GM21515 (cell line): ENCODE results near the gene ZBTB3.
"Not testable (repeated sequence)": the region's sequence is repeated elsewhere in the genome, so short reads cannot be mapped to it uniquely, and the experiment has no call there.

Source experiments
- ATAC-seq: cut with Tn5 transposase; IDR thresholded peaks from one replicate; pipeline ENCODE4 v1.9.1; 2021; ENCODE audit not compliant: unreplicated experiment

The ZBTB3 gene

DNA sequence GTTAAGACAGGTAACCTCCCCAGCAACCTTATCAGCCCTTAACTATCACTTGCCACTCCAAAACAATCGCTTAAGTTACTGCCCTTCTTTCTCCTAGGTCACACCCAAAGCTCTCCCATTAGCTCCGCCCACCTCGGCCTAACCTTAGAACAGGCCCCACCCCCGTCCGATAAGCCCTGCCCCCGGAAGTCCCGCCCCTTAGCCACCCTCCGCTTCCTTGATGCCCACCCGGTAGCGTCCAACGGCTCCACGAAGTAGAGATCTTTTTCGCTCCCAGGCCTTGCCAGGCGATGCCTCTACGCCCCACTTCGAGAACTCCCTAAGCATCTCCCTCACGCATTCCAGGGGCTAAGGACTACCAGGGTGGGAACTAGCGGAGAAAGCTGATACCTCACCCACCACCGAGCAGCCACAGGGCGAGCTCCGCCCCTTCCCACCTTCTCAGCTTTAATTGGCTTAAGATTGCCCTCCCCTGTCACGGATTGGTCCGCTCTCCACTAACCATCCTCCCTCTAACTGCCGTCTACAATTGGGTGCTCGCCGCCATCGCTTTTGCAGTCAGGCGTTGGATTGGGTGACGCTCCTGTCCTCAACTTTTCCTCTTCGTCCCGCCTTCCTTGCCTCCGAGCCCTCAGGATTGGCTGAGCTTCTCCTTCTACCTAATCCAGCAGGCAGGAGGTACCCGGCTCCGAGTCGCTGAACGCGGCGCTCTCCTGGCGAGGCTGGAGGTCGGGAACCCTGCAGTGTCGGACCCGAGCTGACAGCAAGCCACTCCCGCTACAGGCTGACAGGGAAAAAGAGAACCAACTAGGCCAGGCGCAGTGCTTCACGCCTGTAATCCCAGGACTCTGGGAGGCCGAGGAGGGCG is at the start of gene ZBTB3:
ZBTB3 (minus strand) TSS at position 425 of the 868 bp plus-strand sequence. CDS start 496 bp downstream, outside the sequence.
- ATAC-seq: peak; percentile 91

DNA sequence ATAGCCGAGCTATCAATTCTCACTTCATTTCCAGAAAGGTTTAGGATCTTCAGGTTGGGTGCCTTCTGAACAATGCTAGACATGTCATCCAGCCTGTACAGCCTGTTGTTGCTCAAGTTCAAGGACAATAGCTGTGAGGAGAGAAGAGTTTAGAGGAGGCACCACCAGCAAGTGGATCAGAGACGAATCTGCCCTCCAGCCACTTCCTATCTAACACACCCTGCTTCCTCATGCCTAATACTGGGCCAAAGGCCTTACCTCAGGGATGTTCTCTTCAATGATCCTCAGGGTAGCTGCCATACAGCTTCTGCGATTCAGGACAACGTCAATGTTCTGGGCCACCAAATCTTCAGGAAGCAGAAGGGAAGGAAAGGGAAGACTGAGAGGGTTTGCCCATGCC is 47.1 kb upstream of the ZBTB3 start:
- no peak for ATAC-seq

DNA sequence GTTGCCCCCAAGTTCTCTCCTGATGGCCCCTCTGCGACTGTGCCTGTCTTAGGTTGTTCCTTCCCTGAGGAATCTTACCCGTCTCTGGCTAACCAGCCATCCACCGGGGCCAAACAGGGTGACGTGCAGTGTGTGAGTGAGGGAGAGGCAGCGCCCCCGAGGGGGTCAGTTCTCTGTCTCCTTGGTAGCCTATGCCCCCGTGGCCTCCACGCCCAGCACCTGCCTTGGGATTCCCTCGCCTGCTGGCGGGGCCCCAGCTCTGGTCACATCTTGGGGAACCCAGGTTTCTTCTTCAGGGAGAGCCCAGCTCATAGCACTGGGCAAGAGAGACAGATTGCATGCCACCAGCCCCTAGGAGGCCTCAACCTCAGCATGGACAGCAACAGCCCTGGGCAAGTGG is 45.5 kb upstream of the ZBTB3 start:
- ATAC-seq: no peak

DNA sequence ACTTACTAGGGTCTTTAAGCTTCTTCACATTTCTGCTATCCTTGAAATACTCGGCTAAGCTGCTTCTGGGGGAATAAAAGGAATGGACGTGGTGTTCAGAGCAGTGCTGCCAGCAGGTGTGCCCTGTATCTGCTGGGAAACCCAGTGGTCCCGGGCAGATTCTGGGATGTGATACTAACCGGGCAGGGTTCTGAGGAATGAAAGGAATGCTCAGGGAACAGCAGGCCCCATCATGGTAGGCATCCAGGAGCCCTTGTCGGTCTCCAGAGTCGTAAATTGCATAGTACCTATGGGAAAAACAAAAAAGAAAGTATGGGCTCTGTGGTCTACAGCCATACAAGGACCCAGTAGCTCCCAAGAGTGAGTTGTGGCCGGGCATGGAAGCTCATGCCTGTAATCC is 42.3 kb upstream of the ZBTB3 start:
- no peak for ATAC-seq

DNA sequence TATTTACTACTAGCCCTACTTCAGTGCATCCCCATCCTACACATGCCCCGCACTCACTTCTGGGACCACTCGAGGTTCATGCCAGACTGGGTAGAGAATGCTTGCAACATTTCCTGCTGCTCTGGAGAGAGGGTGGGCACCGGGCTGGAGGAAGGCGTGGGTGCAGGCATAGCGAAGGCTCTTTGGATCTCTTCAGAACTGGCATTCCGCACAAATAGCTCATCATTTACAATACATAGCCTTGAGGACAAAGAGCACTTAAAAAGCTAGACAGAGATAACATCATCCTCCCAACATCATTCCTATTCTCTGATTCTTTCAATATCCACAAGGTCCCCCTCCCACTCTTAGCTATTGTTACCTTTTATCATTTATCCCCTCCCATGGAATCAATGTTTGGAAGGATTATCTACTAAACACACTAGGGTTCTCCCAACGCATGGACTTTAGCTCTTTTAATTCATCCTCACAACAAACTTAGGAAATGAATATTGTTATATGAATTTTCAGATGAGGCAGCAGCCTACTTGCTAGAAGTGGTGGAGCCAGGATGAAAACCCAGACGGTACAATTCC is 40.3 kb upstream of the ZBTB3 start:
- ATAC-seq: no peak

DNA sequence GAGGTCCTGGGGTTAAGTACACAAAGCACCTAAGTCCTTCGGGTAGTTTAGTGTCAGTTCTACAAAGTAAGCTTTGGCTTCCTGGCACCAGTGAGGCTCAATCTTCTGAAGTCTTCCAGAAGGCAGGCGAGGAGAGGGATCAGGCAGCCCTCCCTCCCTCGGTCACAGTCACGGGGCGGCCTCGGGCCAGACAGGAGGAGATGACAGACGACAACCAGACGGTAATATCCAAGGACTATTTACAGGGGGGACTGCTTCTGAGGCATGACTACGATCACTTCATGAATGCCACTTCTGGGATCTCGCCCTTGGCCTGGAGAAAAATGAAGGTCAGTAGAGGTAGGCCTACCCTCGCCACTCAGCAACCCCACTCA is 38.2 kb upstream of the ZBTB3 start:
- no peak for ATAC-seq

DNA sequence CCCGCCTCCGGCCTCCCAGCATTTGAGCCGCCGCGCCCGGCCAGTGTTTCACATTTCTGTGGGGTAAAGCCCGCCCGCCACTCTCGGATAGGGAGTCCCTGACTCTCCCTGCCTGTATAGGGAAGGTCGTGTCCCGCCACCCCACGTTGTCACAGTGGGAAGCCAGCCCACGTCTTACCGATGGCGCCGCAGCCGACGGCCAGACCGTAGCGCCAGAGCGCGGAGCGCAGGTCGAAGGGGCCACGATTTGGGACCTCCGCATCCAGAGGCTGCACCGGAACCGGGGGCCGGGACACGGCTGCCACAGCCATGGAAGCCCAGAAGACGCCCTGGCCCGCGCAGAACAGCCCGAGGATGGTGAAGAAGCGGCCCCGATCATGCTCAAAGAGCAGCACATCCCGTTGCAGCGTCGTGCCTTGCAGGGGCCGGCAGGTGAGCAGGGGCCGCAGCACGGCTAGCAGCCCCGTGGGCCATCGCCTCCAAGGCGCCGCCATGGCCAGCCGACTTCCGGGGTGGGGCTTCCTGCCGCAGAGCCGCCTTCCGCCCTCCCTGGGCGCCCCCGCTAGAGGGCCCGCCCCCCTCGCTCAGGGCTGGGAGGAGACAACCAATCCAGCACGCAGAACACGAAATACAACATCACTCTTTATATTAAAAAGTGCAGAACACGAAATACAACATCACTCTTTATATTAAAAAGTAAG is 37.7 kb upstream of the ZBTB3 start, which contains the start of gene TMEM223:
TMEM223 (minus strand) TSS at position 506 of the 701 bp plus-strand sequence; CDS start at position 494, 12 bp downstream.
- ATAC-seq: peak; percentile 59

DNA sequence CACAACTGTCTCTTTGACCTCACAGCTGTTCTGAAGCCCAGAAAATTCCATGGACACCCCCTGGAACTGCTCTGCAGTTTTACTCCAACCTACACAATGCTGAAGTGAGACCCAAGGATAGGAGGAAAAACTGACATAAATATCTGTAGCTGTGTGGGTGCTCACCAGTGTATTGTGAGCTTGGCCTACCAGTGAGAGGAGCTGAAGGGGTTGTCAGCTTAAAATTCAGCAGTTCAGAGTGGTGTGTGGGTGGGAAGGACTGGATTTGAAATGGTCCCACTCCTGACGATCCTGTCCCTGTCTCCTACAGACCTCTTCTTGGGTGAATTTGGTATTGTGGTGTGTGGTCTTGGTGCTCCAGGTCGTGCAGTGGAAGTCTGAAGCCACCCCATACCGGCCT is 35.6 kb upstream of the ZBTB3 start:
- ATAC-seq: no peak

DNA sequence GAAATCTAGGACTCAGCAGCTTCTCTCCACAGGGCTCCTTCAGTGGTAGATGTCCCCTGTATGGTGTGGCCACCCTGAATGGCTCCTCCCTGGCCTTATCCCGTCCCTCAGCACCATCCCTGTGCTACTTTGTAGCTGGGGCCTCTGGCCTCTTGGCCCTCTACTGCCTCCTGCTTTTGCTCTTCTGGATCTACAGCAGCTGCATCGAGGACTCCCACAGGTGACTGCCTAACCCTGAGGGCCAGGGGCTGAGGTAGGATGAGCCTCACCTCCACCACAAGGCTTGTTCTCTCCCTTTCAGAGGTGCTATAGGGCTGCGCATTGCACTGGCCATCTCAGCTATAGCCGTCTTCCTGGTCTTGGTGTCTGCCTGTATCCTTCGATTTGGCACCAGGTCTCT is 35.0 kb upstream of the ZBTB3 start:
- ATAC-seq: no peak

DNA sequence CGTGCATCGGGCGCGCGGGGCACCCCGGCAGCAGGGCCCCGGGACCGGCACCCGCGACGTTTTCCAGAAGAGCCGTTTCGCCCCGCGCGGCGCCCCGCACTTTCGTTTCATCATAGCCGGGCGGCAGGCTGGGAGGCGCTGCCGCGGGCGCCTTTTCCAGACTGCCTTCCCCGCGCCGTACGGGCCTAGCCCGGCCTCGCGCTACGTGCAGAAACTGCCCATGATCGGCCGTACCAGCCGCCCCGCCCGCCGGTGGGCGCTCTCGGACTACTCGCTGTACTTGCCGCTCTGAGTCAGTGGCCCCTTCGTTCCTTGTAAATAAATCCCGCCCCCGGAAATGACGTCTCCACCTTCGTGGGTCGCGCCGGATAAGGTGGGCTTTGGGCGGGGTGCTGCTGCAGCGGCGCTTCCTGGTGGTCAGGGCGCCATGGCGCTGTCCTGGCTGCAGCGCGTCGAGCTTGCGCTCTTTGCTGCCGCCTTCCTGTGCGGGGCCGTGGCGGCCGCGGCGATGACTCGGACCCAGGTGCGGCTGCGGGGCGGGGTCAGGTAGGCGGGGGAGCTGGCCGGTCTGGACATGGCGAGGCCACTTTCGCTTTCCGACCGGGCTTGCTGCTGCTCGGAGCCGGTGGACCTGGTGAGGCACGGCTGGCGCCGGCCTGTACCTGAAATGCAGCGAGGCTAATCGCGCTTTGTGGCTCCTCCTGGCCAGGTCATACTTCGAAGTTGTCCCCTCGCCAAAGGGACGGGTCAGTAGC is 33.2 kb upstream of the ZBTB3 start, which contains the start of gene TMEM179B:
TMEM179B (plus strand) TSS at position 398 of the 755 bp plus-strand sequence; CDS start at position 428, 30 bp downstream.
- ATAC-seq: peak; percentile 61

DNA sequence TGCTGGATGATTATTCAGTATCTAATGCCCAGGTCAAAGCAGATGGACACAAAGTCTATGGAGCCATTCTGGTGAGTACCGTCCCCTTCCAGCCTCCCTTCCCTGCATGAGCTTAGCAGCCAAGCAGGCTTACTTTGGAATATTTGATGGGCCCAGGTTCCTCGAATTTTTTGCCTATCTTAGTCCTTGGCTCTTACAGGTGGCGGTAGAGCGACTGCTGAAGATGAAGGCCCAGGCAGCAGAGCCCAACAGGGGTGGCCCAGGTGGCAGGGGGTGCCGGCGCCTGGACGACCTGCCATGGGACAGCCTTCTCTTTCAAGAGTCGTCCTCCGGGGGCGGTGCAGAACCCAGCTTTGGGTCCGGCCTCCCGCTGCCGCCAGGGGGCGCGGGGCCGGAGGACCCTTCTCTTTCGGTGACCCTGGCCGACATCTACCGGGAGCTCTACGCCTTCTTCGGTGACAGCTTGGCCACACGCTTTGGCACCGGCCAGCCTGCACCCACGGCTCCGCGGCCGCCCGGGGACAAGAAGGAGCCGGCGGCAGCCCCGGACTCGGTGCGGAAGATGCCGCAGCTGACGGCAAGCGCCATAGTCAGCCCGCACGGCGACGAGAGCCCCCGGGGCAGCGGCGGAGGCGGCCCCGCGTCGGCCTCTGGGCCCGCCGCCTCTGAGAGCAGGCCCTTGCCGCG is 32.5 kb upstream of the ZBTB3 start:
- peak; percentile 67 for ATAC-seq

DNA sequence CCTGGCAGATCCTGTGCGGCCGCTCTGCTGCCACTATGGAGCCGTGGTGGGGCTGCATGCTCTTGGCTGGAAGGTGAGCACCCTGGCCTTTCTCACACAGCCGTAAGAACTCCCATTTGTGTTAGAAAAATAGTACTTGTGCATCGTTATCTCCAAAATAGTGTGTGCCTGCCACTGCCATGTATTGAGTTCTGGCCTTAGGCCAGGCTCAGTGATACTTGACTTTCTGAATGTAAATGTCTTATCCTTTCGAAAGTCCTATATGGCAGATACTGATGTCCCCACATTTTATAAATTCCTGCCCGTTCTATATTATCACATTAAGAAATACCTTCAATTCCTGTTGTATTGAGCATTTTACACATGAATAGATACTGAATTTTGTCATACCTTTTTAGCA is 28.8 kb upstream of the ZBTB3 start:
- ATAC-seq: no peak

DNA sequence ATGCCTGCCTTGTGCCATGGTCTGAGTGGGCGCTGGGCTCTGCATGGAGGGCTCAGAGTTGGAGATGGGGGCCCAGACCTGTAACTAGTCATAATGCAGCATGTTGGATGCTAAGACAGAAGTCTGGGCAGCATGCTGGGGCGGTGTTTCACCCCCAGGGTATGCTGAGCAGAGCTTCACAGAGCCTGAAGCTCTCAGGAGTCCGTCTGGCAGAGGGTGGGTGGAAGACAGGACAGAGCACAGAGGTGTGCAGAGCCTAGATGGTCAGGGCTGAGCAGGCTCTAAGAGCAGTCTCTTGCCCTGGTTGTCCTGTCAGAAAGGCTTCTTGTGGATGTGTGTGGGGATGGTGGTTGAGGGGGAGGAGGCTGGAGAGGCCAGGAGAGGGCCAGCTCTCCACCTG is 24.5 kb upstream of the ZBTB3 start:
- ATAC-seq: no peak

DNA sequence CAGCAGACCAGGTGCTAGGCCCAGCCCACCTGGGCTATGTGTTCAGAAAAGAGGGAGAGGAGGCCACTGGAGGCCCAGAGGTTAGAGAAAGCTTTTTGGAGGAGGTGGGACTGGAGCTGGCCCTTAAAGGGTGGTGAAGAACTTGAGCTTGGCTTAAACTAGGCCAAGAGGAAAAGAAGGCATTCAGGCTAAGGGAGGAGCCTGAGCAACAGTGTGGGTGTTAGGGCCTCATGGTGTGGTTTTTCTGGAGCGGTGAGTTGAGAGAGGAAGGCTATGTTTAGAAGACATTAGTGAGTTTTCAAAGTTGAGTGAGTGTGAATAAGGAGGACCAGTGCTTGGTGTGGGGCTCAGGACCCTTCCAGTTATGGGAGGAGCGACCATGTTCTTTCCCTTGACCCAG is 23.4 kb upstream of the ZBTB3 start:
- ATAC-seq: no peak

DNA sequence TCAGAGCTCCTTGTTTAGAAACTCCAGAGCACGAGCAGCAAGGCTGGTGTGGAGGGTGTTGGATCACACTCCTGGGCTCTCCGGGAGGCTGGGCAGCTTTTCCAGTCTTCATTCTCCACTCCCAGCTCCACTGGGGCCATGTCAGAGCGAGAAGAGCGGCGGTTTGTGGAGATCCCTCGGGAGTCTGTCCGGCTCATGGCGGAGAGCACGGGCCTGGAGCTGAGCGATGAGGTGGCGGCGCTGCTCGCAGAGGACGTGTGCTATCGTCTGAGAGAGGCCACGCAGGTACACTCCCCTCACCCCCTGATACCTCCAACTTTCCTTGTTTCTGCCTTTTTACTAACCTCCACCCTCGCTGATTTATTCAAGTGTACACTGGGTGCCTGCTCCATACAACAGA is 21.7 kb upstream of the ZBTB3 start:
- ATAC-seq: no peak

DNA sequence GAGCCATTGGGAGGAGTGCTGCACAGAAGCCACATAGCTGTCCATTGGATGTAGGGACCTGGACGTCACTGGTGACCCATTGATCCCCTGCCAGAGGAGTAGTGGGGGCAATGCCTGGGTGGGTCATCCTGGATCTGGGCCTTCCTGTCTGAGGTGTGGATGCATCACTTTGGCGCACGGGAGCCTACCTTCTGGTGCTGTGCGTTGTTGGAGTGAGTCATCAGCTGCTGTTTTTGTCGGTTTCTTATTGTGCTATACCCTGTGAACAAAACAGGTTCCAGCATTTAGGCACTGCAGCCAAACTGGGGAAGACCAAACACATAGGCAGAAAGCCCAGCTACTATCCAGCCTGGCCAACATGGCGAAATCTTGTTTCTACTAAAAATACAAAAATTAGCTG is 20.4 kb upstream of the ZBTB3 start:
- no peak for ATAC-seq

DNA sequence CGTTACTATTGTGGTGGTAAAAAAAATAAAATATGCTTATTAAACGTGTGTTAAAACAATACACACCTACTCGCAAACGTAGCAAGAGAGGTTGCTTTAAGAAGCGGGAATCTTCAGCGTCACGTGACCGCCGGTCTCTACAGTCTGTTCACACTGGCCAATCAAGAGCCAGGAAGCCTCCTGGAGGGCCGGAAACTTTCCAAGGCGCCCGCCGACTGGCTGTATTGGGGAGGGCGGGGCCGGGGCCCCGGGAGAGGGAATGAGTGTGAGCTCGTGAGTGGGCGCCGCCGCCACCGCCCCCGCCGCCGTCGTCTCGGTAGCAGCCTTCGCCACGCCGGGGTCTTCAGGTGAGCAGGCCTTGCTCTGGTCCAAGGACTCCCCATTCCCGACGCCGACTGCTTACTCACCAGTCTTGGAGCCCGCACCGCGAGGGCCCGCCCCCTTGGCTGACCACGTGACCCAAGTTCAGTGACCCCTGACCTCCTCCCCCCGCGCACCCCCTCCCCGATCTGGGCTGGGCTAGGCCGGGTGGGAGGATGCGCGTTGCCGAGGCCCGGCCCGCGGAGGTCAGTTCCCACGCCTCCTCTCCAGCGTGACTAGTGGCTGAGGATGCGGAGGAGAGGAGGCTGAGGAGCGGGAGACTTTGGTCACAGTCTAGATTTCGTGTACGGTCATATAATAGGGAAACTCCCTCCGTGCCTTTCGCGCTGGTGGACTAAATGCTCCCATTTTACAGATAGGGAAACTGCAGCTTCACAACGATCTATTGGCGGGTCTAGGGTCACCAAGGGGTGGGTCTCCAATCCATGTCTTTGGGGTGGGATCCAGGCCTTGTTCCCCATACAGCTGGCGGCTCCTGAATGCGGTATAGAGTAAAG is 17.4 kb upstream of the ZBTB3 start, which contains the start of gene TAF6L:
TAF6L (plus strand) TSS at position 253 of the 878 bp plus-strand sequence. CDS start 4,388 bp downstream, outside the sequence.
- peak; percentile 70 for ATAC-seq

DNA sequence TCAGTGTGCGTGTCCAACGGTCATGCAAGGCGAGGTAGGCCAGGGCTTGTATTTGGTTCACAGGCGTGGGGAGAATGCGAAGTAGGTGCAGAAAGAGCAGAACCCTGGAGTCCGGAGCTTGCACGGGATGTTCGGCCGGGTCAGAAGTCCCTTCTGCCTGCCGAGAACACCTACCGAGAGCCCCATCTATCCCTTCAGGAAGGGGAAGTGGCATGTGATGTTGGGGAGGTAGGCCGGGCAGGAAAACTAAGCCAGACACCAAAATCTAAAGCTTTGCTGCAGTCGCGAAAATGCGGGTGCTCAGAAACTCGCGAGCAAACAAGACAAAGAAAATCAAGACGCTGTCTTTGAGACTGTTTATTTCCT is 16.8 kb upstream of the ZBTB3 start:
- peak; percentile 2 for ATAC-seq

DNA sequence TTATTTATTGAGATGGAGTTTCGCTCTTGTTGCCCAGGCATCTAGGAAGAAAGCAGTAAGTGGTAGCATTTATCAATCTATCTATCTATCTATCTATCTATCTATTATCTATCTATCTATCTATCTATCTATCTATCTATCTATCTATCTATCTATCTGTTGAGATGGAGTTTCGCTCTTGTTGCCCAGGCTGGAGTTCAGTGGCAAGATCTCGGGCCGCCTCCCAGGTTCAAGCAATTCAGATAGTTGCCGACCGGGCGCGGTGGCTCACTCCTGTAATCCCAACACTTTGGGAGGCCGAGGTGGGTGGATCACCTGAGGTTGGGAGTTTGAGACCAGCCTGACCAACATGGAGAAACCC is 6.9 kb upstream of the ZBTB3 start:
- ATAC-seq: not testable (repeated sequence)
